Activated CD8-positive, alpha-beta memory T cell treated with anti-CD3 and anti-CD28 coated beads for 36 hours (primary cell): Measurements from ENCODE around the gene INTS3. TPM values are rescaled to one million over a fixed set of nuclear protein-coding genes. Genes with fewer than 3 reads are reported as not detected.

Source experiments
- CTCF ChIA-PET: fragments of 350-600 bp; sonication (Branson Sonifier 250); formaldehyde crosslinking; loops from one replicate; lab custom pipeline; 2021; ENCODE audit warnings: antibody characterized with exemption; lab: Charles Lee
- POLR2A ChIA-PET: fragments of 350-600 bp; sonication (Branson Sonifier 250); formaldehyde crosslinking; loops from one replicate; lab custom pipeline; 2021; ENCODE audit warnings: antibody characterized with exemption; lab: Charles Lee
- total RNA-seq, 2 experiments: library from RNA; stranded (reverse); gene quantifications; one replicate each; pipeline ENCODE4 v1.2.3, GENCODE V29; 2021

The INTS3 gene, protein sequence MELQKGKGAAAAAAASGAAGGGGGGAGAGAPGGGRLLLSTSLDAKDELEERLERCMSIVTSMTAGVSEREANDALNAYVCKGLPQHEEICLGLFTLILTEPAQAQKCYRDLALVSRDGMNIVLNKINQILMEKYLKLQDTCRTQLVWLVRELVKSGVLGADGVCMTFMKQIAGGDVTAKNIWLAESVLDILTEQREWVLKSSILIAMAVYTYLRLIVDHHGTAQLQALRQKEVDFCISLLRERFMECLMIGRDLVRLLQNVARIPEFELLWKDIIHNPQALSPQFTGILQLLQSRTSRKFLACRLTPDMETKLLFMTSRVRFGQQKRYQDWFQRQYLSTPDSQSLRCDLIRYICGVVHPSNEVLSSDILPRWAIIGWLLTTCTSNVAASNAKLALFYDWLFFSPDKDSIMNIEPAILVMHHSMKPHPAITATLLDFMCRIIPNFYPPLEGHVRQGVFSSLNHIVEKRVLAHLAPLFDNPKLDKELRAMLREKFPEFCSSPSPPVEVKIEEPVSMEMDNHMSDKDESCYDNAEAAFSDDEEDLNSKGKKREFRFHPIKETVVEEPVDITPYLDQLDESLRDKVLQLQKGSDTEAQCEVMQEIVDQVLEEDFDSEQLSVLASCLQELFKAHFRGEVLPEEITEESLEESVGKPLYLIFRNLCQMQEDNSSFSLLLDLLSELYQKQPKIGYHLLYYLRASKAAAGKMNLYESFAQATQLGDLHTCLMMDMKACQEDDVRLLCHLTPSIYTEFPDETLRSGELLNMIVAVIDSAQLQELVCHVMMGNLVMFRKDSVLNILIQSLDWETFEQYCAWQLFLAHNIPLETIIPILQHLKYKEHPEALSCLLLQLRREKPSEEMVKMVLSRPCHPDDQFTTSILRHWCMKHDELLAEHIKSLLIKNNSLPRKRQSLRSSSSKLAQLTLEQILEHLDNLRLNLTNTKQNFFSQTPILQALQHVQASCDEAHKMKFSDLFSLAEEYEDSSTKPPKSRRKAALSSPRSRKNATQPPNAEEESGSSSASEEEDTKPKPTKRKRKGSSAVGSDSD
- total RNA-seq, result 10 to 100 TPM; 54.9 to 55.3 TPM

DNA sequence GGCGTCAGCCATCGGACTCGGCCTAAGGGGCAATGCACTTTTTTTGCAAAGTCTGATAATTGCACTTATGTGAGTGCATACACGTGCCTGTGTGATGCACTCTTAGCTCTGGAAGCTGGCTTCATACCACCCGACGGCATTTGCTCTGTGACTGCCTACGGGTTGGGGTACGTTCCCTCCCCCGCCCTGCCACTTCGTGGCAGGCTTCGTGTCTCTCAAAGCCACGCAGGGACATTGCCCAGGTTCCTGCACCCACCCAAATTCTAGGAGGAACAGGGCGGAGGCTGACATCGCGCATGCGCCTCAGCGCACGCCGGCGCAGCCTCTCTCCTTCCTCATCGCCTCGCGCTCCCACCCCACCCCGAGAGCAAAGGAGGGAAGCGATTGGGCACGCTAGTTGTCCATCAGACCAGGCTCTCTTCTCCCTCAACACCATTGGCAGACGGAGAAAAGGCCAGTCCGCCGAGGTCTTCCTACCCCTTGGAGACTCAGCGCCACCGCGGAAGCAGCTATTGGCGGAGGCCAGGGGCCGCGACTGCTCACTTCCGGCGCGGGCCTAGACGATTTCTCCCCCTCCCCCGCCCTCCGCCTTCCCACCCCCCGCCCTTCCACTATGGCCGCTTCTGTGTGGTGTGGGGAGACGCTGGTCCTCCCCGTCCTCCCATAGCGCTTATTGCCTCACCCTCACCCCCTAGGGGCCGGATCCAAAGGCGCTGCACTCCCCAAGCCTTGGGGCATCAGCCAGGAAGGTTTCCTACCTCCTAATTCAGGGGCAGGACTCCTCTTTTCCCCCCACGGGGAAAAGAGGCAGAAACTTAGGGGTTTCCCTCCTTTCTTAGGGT lies at the start of gene INTS3:
INTS3 (plus strand) TSS at position 588 of the 842 bp plus-strand sequence. CDS start 585 bp downstream, outside the sequence.
- ChIA-PET CTCF (interaction anchor here (0.6 to 1.0 kb wide), 3 partner anchors 50 to 488 kb away, joined by 3 read pairs; partner anchors contain the start of gene NPR1), POLR2A (interaction anchor here (0.7 kb wide), 2 partner anchors 49 to 1744 kb away, joined by 10 read pairs; partner anchors contain the start of gene NPR1)

DNA sequence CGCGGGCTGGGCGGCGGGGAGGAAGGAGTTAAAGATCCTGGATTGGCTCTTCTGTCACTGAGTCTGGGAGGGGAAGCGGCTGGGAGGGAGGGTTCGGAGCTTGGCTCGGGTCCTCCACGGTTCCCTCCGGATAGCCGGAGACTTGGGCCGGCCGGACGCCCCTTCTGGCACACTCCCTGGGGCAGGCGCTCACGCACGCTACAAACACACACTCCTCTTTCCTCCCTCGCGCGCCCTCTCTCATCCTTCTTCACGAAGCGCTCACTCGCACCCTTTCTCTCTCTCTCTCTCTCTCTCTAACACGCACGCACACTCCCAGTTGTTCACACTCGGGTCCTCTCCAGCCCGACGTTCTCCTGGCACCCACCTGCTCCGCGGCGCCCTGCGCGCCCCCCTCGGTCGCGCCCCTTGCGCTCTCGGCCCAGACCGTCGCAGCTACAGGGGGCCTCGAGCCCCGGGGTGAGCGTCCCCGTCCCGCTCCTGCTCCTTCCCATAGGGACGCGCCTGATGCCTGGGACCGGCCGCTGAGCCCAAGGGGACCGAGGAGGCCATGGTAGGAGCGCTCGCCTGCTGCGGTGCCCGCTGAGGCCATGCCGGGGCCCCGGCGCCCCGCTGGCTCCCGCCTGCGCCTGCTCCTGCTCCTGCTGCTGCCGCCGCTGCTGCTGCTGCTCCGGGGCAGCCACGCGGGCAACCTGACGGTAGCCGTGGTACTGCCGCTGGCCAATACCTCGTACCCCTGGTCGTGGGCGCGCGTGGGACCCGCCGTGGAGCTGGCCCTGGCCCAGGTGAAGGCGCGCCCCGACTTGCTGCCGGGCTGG lies 49.1 kb upstream of the INTS3 start, which contains the start of gene NPR1:
NPR1 (plus strand) TSS at position 170 of the 818 bp plus-strand sequence; CDS start at position 591, 421 bp downstream.
- CTCF ChIA-PET, result interaction anchor here (1.0 to 3.3 kb wide), 10 partner anchors 7 to 307 kb away, joined by 3 to 10 read pairs (median 4); partner anchors contain the start of genes CREB3L4 and RAB13
- POLR2A ChIA-PET, result interaction anchor here (0.6 kb wide), 1 partner anchor 49 kb away, joined by 10 read pairs; no protein-coding TSS in a partner anchor

DNA sequence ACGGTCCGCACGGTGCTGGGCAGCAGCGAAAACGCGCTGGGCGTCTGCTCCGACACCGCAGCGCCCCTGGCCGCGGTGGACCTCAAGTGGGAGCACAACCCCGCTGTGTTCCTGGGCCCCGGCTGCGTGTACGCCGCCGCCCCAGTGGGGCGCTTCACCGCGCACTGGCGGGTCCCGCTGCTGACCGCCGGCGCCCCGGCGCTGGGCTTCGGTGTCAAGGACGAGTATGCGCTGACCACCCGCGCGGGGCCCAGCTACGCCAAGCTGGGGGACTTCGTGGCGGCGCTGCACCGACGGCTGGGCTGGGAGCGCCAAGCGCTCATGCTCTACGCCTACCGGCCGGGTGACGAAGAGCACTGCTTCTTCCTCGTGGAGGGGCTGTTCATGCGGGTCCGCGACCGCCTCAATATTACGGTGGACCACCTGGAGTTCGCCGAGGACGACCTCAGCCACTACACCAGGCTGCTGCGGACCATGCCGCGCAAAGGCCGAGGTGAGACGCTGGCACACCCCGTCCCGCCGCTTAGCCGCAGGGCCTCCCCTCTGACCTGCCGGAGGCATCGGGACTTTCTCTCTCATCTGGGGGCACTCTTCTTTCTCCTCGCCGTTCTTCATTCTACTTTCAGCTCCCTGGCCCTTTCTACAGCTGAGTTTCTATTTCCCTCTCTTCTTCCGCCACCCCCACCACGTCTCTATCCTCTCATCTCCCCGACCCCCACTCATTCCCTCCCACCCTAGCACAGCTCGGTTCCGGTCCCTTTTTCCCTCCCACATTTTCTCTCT lies 48.3 kb upstream of the INTS3 start:
- ChIA-PET POLR2A (no interaction called here), CTCF (interaction anchor here (2.2 to 2.4 kb wide), 2 partner anchors 169 to 307 kb away, joined by 8 to 10 read pairs; partner anchors contain the start of gene RAB13)

DNA sequence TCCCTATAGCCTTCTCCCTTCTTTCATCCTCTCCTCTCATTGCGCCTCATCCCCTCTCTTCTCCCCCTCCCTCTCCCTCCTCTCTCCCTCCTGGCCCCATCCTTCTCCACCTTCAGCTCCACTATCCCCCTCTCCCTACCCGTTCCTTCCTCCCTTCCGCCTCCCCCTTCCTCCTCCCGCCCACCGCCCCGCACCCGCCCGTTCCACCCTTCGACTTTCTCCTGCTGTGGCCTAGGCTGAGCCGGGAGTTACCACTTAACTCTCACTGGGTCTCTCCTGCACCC lies 47.8 kb upstream of the INTS3 start:
- ChIA-PET POLR2A (no interaction called here), CTCF (no interaction called here)

DNA sequence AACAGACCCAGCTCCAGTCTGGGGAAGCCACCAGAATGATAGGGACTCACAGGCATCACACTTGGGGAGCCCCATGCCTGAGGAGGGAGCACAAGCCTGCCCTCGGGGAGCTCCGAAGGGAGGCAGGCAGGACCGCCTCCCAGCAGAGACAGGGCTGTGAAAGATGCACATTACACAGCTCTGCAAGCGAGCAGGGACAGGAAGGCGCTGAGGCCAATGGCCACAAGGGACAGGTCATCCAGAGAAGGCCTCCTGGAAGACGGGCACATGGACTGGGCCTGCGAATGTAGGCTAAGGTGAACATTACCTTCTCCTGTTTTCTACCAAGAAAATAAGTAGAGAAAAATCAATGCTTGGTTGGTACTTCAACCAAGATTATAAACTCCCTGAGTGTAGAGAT lies 45.1 kb upstream of the INTS3 start:
- POLR2A ChIA-PET, result no interaction called here
- CTCF ChIA-PET, result interaction anchor here (0.5 kb wide), 1 partner anchor 27 kb away, joined by 3 read pairs; no protein-coding TSS in a partner anchor

DNA sequence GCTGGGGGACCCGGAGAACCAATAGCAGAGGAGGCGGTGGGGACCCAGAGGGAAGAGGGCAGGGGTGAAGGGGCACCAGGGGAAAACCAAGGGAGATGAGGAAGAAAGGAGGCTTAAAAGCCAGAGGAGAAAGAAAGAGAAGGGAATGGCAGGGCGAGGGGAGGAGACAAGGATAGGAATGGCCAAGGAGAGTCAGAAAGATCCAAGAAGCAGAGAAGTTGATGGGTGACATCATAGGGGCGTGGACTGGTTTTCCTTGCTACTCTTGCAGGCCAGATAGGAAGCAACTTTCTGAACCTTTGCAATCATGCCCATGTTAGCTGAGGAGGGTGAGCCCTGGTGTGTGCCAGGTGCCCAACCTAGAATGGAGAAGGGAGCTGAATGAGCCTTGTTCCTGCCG lies 44.0 kb upstream of the INTS3 start:
- CTCF ChIA-PET, result interaction anchor here (0.5 kb wide), 1 partner anchor 730 kb away, joined by 3 read pairs; no protein-coding TSS in a partner anchor

DNA sequence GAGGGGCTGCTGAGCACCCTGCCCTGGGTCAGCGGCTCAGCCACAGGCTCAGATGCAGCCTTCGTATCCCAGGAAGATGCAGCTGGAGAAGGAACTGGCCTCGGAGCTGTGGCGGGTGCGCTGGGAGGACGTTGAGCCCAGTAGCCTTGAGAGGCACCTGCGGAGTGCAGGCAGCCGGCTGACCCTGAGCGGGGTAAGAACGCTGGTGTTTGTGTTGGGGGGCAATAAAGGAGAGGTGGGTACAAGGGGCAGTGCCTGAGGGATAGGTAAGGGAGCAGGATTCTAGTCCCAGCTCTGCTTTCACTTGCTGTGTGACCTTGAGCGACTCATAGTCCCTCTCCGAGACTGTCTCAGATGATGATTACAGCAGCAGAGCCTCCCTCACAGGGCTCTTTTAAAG lies 43.0 kb upstream of the INTS3 start:
- ChIA-PET POLR2A (no interaction called here), CTCF (no interaction called here)

More for the DNA sequence above, 44.0 kb upstream of the INTS3 start:
- POLR2A ChIA-PET, result no interaction called here

DNA sequence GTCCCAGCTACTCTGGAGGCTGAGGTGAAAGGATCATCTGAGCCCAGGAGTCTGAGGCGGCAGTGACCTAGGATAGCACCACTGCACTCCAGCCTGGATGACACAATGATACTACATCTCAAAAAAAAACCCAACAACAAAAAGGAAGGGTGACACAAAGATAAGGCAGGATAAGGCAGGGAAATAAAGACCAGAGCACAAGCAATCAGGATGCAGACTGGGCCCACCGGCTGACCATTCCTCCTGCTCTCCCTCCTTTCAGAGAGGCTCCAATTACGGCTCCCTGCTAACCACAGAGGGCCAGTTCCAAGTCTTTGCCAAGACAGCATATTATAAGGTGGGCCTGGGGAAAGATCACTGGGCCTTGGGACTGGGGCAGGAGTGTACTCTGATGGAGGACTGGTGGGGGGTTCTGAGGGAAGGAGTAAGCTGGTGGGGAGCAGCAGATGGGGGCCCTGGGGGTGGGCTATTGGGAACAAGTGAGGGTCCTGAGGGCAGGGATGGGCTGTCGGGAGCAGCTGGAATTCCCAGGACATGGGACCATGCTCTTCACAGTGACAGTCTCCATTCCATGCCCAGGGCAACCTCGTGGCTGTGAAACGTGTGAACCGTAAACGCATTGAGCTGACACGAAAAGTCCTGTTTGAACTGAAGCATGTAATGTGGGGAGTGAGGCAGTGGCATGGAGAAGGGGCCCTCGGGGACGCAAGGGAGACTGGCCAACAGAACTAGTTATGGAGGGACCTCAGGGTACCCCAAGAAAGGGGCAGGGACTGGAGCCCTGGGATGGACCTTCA lies 42.1 kb upstream of the INTS3 start:
- POLR2A ChIA-PET, result no interaction called here
- CTCF ChIA-PET, result interaction anchor here (1.2 kb wide), 1 partner anchor 8 kb away, joined by 4 read pairs; no protein-coding TSS in a partner anchor

DNA sequence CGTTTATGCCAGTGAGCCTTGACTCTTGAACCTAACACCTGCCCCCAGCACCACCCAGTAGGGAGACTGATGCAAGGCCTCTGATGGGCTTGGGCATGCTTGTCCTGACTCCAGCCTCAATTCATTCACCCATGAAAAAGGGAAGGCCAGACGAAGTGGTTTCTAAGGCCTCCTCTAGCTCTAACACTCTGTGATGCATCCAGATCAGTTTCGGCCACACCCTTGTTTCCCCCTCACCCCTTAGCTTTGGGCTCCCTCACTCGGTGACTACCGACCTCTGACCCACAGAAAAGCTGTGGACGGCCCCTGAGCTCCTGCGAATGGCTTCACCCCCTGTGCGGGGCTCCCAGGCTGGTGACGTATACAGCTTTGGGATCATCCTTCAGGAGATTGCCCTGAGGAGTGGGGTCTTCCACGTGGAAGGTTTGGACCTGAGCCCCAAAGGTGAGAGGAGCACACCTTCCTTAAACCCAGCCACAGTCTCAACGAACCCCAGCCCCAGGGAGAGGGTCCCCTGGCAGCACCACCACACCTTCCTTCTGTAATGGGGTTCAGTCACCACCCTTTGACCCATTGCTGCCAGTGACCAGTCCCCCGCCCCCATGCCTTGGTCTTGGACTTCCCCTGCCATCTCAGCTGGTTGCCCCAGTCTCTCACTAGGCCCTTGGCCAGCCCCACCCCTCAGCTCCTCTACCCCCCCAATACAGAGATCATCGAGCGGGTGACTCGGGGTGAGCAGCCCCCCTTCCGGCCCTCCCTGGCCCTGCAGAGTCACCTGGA lies 40.3 kb upstream of the INTS3 start:
- ChIA-PET POLR2A (no interaction called here), CTCF (interaction anchor here (0.5 kb wide), 1 partner anchor 14 kb away, joined by 4 read pairs; no protein-coding TSS in a partner anchor)

DNA sequence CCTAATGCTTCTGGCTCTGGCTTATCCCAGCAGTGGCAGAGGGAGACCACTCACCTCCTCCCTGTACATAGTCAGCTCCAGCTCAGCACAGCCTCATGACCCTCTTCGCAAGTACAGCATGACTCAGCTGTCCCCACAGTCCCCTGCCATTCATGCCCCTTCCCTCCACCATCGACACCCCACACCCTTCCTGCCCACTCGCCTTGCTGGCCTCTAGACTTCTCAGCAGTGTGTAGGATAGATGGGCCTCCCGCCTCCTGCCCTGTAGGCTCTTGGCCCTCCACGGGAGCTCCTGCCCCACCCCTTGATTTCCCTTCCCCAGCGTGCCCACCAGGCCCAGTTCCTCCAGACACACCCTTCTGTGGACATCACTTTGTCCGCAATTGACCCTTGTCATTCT lies 39.6 kb upstream of the INTS3 start:
- ChIA-PET POLR2A (no interaction called here), CTCF (interaction anchor here (0.6 kb wide), 1 partner anchor 228 kb away, joined by 4 read pairs; no protein-coding TSS in a partner anchor)

DNA sequence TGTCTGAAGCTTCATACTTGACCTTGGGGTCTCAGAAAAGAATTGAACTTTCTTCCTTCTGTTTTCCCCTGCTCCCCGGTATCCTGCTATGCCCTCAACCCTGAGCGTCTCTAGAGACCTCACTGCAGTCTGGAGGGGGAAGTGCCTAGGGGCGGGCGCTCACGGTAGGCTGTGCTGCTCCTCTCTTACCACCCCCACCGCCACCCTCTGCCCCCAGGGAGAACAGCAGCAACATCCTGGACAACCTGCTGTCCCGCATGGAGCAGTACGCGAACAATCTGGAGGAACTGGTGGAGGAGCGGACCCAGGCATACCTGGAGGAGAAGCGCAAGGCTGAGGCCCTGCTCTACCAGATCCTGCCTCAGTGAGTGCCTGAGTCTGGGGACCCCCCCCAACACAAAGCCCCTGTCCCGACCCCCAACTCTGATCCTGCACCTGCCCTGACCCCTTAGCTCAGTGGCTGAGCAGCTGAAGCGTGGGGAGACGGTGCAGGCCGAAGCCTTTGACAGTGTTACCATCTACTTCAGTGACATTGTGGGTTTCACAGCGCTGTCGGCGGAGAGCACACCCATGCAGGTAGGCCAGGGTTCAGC lies 39.0 kb upstream of the INTS3 start:
- ChIA-PET POLR2A (no interaction called here), CTCF (interaction anchor here (0.6 kb wide), 1 partner anchor 227 kb away, joined by 4 read pairs; no protein-coding TSS in a partner anchor)

DNA sequence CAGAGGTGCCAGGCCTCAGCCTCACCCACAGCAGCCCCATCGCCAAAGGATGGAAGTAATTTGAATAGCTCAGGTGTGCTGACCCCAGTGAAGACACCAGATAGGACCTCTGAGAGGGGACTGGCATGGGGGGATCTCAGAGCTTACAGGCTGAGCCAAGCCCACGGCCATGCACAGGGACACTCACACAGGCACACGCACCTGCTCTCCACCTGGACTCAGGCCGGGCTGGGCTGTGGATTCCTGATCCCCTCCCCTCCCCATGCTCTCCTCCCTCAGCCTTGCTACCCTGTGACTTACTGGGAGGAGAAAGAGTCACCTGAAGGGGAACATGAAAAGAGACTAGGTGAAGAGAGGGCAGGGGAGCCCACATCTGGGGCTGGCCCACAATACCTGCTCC lies 34.4 kb upstream of the INTS3 start:
- ChIA-PET CTCF (interaction anchor here (0.6 kb wide), 1 partner anchor 28 kb away, joined by 4 read pairs; no protein-coding TSS in a partner anchor), POLR2A (no interaction called here)

DNA sequence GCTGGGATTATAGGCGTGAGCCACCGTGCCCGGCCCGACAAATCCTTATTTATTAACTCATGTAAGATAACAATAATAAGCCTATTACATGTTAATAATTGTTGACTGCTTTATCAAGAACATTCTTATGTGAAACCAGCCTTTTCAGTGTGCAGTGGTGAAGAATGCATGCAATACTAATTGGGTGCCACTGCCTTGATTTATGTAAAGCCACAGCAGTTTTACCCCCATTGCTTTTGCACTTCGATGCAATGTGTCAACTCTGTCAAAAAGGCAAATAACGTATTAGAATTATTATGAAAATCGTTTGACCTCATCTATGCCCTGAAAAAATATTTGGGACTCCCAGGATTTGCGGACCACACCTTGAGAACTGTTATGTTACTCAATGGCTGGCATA lies 31.1 kb upstream of the INTS3 start:
- CTCF ChIA-PET, result no interaction called here
- POLR2A ChIA-PET, result no interaction called here

DNA sequence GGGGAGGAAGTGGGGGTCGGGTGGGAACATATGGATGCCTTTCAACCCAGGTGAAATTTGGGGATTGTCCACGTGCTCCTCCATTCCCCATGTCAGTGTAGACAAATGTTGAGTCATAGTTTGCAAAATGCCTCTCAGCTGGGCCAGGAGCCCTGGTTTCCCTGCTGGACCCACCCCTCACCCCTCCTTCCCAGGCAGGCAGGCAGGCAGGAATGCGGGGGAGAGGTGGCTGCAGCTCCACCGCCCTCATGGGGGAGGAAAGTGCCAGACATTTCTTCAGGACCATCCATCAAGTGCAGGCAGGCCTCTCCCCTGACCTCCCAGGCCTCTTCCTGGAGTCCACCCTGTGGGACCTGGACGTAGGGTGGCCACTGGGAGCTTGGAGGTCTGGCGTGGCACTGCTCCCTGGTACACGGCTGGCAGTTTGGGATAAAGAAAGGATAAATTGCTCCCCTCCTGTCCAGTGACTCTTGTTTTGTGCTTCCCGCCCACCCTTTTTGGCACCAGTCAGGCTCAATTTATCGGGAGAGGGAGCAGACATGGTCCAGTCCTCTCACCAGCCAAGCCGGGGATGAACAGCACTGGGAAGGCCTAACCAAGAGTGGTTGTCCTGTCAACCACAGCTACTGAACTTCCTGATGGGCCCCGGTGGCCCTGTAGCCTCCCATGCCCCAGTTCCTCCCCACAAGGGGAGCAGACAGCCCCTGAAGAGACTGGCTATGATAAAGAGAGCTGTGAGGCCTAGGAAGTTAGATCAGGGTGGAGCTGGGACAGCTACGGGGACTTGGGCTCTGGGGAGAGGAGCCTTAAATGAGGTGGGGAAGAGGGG lies 30.4 kb upstream of the INTS3 start:
- CTCF ChIA-PET, result no interaction called here

More for the DNA sequence above, 30.4 kb upstream of the INTS3 start:
- POLR2A ChIA-PET, result no interaction called here
